A549 (cell line): ENCODE results near the gene RAB15. TPM values are rescaled to one million over a fixed set of nuclear protein-coding genes. Genes with fewer than 3 reads are reported as not detected.

Experiments used
- ATAC-seq, 2 experiments: fragments of 200-7000 bp in 1 of 2; fragments of >200 bp in 1 of 2; cut with Nextera tagmentation in 1 of 2; cut with Tn5 transposase in 1 of 2; 3 replicates each; pipeline versions ENCODE4 v1.8.0 to v1.9.1; 2018 to 2020; ENCODE audit warnings: mild to moderate bottlenecking in 1 of 2, moderate library complexity in 1 of 2
- CTCF ChIA-PET: fragments of 300-600 bp; sonication (Branson Sonifier 250); formaldehyde crosslinking; extraction: SDS; loops from one replicate; lab custom pipeline; 2021; ENCODE audit warnings: antibody characterized with exemption, inconsistent platforms; lab: Yijun Ruan, JAX
- POLR2A ChIA-PET: fragments of 350-600 bp; formaldehyde crosslinking; extraction: SDS; loops from one replicate; lab custom pipeline; 2021; ENCODE audit warnings: antibody characterized with exemption, inconsistent platforms; lab: Yijun Ruan, JAX
- DNase-seq, 2 experiments: peaks; one replicate each; pipeline versions ENCODE4 v3.0.0 to v3.0.0-alpha.2; 2011 to 2016; ENCODE audit warnings: low read depth in 1 of 2, low spot score in 1 of 2
- FAIRE-seq: peaks from 2 replicates; lab custom pipeline; 2011; peaks lifted over from hg19 to GRCh38; lab: Jason Lieb, UNC
- H3K27ac ChIP-seq, 2 experiments: fragments of >200 bp; sonication (Bioruptor Twin); formaldehyde crosslinking; 3 replicates each; pipeline ENCODE4 v1.5.1; 2016 to 2017
- H3K4me1 ChIP-seq: fragments of >200 bp; sonication (Bioruptor Twin); formaldehyde crosslinking; 3 replicates; pipeline ENCODE4 v1.6.1; 2016
- H3K4me2 ChIP-seq: fragments of >200 bp; sonication (Bioruptor Twin); formaldehyde crosslinking; 3 replicates; pipeline ENCODE4 v1.6.1; 2016
- H3K4me3 ChIP-seq: fragments of >200 bp; sonication (Bioruptor Twin); formaldehyde crosslinking; 3 replicates; pipeline ENCODE4 v1.5.1; 2016
- H3K9me3 ChIP-seq: fragments of >200 bp; sonication (Bioruptor Twin); formaldehyde crosslinking; 3 replicates; pipeline ENCODE4 v1.6.1; 2016
- BHLHE40 ChIP-seq: IDR thresholded peaks from 2 replicates; pipeline ENCODE4 v1.6.1; 2012; ENCODE audit warnings: low read depth, low read length, inconsistent platforms
- CBX8 ChIP-seq: fragments of 200-600 bp; sonication (generic); IDR thresholded peaks from 2 replicates; pipeline ENCODE4 v1.6.1; 2016
- CEBPB ChIP-seq, 2 experiments: fragments of >200 bp in 1 of 2; sonication (Bioruptor Twin) in 1 of 2; formaldehyde crosslinking in 1 of 2; IDR thresholded peaks; 2 replicates each; pipeline ENCODE4 v1.6.1; 2012 to 2016
- CHD4 ChIP-seq: fragments of 200-600 bp; sonication (generic); IDR thresholded peaks from 2 replicates; pipeline ENCODE4 v1.6.1; 2016; ENCODE audit warnings: antibody characterized with exemption, mild to moderate bottlenecking, borderline replicate concordance
- E2F6 ChIP-seq: IDR thresholded peaks from 2 replicates; pipeline ENCODE4 v1.6.1; 2012; ENCODE audit warnings: low read depth, borderline replicate concordance
- ESRRA ChIP-seq: fragments of 150-350 bp; IDR thresholded peaks from 2 replicates; pipeline ENCODE4 v1.6.1; 2014; ENCODE audit warnings: mild to moderate bottlenecking, low read length, borderline replicate concordance
- FOSL2 ChIP-seq, 2 experiments: fragments of 450-650 bp in 1 of 2; fragments of >200 bp in 1 of 2; sonication (Bioruptor Twin) in 1 of 2; formaldehyde crosslinking; IDR thresholded peaks; 2 replicates each; pipeline versions ENCODE4 v1.5.0 to v1.6.1; 2016 to 2020; ENCODE audit warnings: mild to moderate bottlenecking in 1 of 2, moderate library complexity in 1 of 2
- FOXS1 ChIP-seq: fragments of 250-450 bp; sonication (Bioruptor Pico); IDR thresholded peaks from 2 replicates; pipeline ENCODE4 v1.5.0; 2020; ENCODE audit warnings: mild to moderate bottlenecking, moderate library complexity
- HDAC2 ChIP-seq: fragments of 200-600 bp; sonication (generic); IDR thresholded peaks from 2 replicates; pipeline ENCODE4 v1.6.1; 2016
- HMGXB4 ChIP-seq: fragments of 250-450 bp; sonication (Bioruptor Pico); IDR thresholded peaks from 2 replicates; pipeline ENCODE4 v1.5.0; 2021; ENCODE audit warnings: mild to moderate bottlenecking, moderate library complexity, borderline replicate concordance
- HOXB5 ChIP-seq: fragments of 250-450 bp; sonication (Bioruptor Pico); IDR thresholded peaks from 2 replicates; pipeline ENCODE4 v1.5.0; 2020; ENCODE audit warnings: mild to moderate bottlenecking, moderate library complexity
- KDM1A ChIP-seq: fragments of 200-600 bp; sonication (generic); IDR thresholded peaks from 2 replicates; pipeline ENCODE4 v1.6.1; 2016; ENCODE audit warnings: low read depth, mild to moderate bottlenecking
- MAFK ChIP-seq: fragments of 450-650 bp; IDR thresholded peaks from 2 replicates; pipeline ENCODE4 v1.6.1; 2014; ENCODE audit not compliant: partially characterized antibody
- MAX ChIP-seq: IDR thresholded peaks from 2 replicates; pipeline ENCODE4 v1.6.1; 2012
- MAZ ChIP-seq: fragments of 150-350 bp; IDR thresholded peaks from 2 replicates; pipeline ENCODE4 v1.6.1; 2014; ENCODE audit warnings: antibody characterized with exemption, low read depth, low read length, borderline replicate concordance
- MYC ChIP-seq: IDR thresholded peaks from 2 replicates; pipeline ENCODE4 v1.6.1; 2012; ENCODE audit warnings: mild to moderate bottlenecking, inconsistent platforms, low read length, improper control_type of control experiment, borderline replicate concordance
- POLR2A ChIP-seq: IDR thresholded peaks from 2 replicates; pipeline ENCODE4 v1.6.1; 2012; ENCODE audit warnings: mild to moderate bottlenecking, low read length
- RAD21 ChIP-seq, 2 experiments: fragments of >200 bp in 1 of 2; sonication (Bioruptor Twin) in 1 of 2; formaldehyde crosslinking in 1 of 2; IDR thresholded peaks in 1 of 2; conservative IDR thresholded peaks in 1 of 2; 2 replicates in 1 of 2; 3 replicates in 1 of 2; pipeline ENCODE4 v1.6.1; 2012 to 2018; ENCODE audit warnings: inconsistent platforms in 1 of 2
- RARB ChIP-seq: fragments of 250-450 bp; sonication (Bioruptor Pico); IDR thresholded peaks from 2 replicates; pipeline ENCODE4 v1.8.0; 2021; ENCODE audit warnings: mild to moderate bottlenecking, moderate library complexity
- RFX5 ChIP-seq: fragments of 450-650 bp; IDR thresholded peaks from 2 replicates; pipeline ENCODE4 v1.7.1; 2014; ENCODE audit warnings: antibody characterized with exemption, mild to moderate bottlenecking, moderate library complexity
- RNF2 ChIP-seq: fragments of 200-600 bp; sonication (generic); IDR thresholded peaks from 2 replicates; pipeline ENCODE4 v1.6.1; 2016; ENCODE audit warnings: low read depth, mild to moderate bottlenecking, antibody characterized with exemption, moderate library complexity, borderline replicate concordance
- SREBF2 ChIP-seq: fragments of 450-650 bp; IDR thresholded peaks from 2 replicates; pipeline ENCODE4 v1.6.1; 2014; ENCODE audit warnings: mild to moderate bottlenecking, moderate library complexity
- USF2 ChIP-seq: fragments of 450-650 bp; IDR thresholded peaks from 2 replicates; pipeline ENCODE4 v1.6.1; 2014; ENCODE audit warnings: antibody characterized with exemption
- ZC3H11A ChIP-seq: fragments of 450-650 bp; IDR thresholded peaks from 2 replicates; pipeline ENCODE4 v1.6.1; 2014; ENCODE audit warnings: antibody characterized with exemption, mild to moderate bottlenecking
- ZNF302 ChIP-seq: fragments of 250-450 bp; sonication (Bioruptor Pico); IDR thresholded peaks from 2 replicates; pipeline ENCODE4 v1.9.0; 2021; ENCODE audit warnings: inconsistent platforms, mild to moderate bottlenecking, moderate library complexity
- WGBS: methylation state at CpG from one replicate; pipeline ENCODE4 v1.1.6; 2017; ENCODE audit errors: missing lambda C conversion rate; 5-methylcytosine and 5-hydroxymethylcytosine counted together
- polyA plus RNA-seq, 4 experiments: library from polyadenylated mRNA; depleted of rRNA in 3 of 4; stranded (reverse); fragments of >200 nt; fragmentation: RNase III in 1 of 4; extraction: RNeasy Plus Mini Kit Qiagen cat#74134 plus additional on column Dnase treatment in 1 of 4; gene quantifications; 2 replicates in 3 of 4; 3 replicates in 1 of 4; pipeline ENCODE4 v1.2.3, GENCODE V29; 2011 to 2017
- TF ChIP-seq, protein P1 (sequence below): IDR thresholded peaks from 2 replicates; pipeline ENCODE4 v1.6.1; 2012

Gene RAB15
- polyA plus RNA-seq, 2 of the 4 experiments (the other 2 are of a cell fraction) = 32.2 to 35.1 TPM

DNA sequence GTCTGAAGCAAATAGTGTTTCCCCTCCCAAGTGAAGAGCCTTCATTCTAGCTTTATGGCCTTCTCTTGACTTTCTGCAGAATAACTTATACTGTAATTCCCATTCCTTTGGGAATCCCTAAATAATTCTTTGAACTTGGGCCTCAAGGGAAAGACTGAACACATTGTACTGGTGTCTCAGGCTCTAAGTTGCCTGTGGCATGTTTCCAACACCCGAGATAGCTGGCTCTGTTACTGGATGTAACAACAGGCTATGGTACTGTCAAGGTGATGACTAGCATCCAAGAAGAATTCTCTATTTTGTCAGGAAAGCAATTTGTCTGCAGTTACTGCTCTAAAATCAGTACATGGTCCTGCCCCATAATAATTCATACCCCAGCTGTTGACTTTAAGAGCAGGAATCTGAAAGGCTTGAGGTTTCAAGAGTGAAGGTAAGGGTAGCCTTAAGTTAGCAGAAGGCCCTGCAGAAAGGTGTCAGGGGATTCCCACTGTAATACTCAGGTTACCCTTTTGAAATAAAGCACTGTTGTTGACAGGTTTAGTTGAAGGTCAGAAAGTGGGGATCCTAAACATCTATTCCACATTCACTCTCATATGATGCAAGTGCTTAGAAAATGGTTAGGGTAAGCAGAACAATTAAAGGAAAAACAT lies 34.8 kb downstream of the RAB15 start:
- ATAC-seq = peak in 1 of 2 experiments; percentile 3; a peak in 2 of 6 replicates
- WGBS = 0% methylated on average over 1 of the region's 1 CpG
- ChIA-PET CTCF (interaction anchor here (0.6 to 2.7 kb wide), 10 partner anchors 8 to 592 kb away, joined by 3 to 11 read pairs (median 4); no protein-coding TSS in a partner anchor), POLR2A (interaction anchor here (1.2 to 1.5 kb wide), 2 partner anchors 7 to 50 kb away, joined by 3 to 4 read pairs; partner anchors contain the start of gene FNTB)
- Histone ChIP-seq H3K4me2 (peak overlapping the region; percentile 79; the same call in 1 of the 3 replicates), H3K27ac (peak overlapping the region; percentile 51 to 77; a peak in 5 of 6 replicates), H3K9me3 (no peaks in the 10 kb centered on the region), H3K4me1 (peaks cover 63% of the 10 kb centered on the region), H3K4me3 (no peak overlapping the region)
- no peak for FAIRE-seq
- DNase-seq = no peak
- TF ChIP-seq ESRRA (no peak), CHD4 (no peak), POLR2A (no peak), HOXB5 (CRISPR knock-in tag) (no peak), FOSL2 (IDR thresholded peaks at IDR 0.05) (no peak), FOSL2 (CRISPR knock-in tag; IDR thresholded peaks at IDR 0.05) (no peak), CEBPB (IDR thresholded peaks at IDR 0.05) (no peak), CBX8 (no peak), HDAC2 (no peak), MAX (no peak), FOXS1 (CRISPR knock-in tag) (no peak), ZNF302 (CRISPR knock-in tag) (no peak)

DNA sequence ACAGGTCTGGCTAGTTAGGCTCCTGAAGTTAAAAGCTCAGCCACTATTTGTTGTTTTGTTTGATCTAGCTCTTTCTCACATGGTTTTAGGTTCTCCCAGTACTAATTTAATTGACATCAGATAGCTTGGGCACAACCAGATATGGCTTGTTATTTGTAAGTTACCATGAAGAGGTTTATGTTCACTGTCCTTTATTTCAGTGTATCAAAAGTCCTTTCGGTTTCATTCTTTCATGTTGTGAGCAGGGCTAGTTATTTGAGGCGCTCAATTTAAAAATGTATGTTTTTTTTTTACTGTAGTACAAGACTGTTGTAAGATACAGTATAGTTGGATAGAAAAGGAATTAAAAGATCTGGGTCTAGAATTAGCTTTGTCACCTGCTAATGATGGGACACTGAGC lies 36.6 kb downstream of the RAB15 start:
- CTCF ChIA-PET = interaction anchor here (0.7 to 2.7 kb wide), 6 partner anchors 11 to 591 kb away, joined by 3 to 11 read pairs (median 4); no protein-coding TSS in a partner anchor
- DNase-seq = no peak
- no peak overlapping the region for H3K4me2 ChIP-seq
- H3K27ac ChIP-seq = no peak overlapping the region
- TF ChIP-seq RARB (CRISPR knock-in tag) = no peak
- no peak for TF ChIP-seq MAFK
- TF ChIP-seq BHLHE40 = no peak
- TF ChIP-seq RAD21 (conservative IDR thresholded peaks at IDR 0.05 in 1 of 2, IDR thresholded peaks at IDR 0.05 in 1 of 2) = no peak
- TF ChIP-seq ZNF302 (CRISPR knock-in tag) = no peak
- TF ChIP-seq MAZ = no peak
- TF ChIP-seq MAX = no peak
- no peak for TF ChIP-seq KDM1A
- no peak for TF ChIP-seq HOXB5 (CRISPR knock-in tag)
- TF ChIP-seq, protein P1, sequence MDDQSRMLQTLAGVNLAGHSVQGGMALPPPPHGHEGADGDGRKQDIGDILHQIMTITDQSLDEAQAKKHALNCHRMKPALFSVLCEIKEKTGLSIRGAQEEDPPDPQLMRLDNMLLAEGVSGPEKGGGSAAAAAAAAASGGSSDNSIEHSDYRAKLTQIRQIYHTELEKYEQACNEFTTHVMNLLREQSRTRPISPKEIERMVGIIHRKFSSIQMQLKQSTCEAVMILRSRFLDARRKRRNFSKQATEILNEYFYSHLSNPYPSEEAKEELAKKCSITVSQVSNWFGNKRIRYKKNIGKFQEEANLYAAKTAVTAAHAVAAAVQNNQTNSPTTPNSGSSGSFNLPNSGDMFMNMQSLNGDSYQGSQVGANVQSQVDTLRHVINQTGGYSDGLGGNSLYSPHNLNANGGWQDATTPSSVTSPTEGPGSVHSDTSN = no peak
- TF ChIP-seq RFX5 = no peak
- no peak for TF ChIP-seq ZC3H11A
- no peak for TF ChIP-seq CHD4
- no peak for TF ChIP-seq MYC
- POLR2A ChIA-PET = interaction anchor here (1.5 kb wide), 1 partner anchor 51 kb away, joined by 4 read pairs; the partner anchor contains the start of gene FNTB
- H3K4me3 ChIP-seq = no peak overlapping the region
- H3K4me1 ChIP-seq = peaks cover 45% of the 10 kb centered on the region
- 91% methylated on average over 2 of the region's 2 CpGs for WGBS
- ATAC-seq = no peak
- no peak for FAIRE-seq
- no peaks in the 10 kb centered on the region for H3K9me3 ChIP-seq

- H3K4me3 ChIP-seq = no peak overlapping the region
- no peaks in the 10 kb centered on the region for H3K9me3 ChIP-seq
- TF ChIP-seq HMGXB4 = no peak
- no peak for TF ChIP-seq RNF2
- no peak for TF ChIP-seq SREBF2
- no peak for TF ChIP-seq USF2
- no peak for TF ChIP-seq ZC3H11A
- no peak for TF ChIP-seq E2F6
- H3K27ac ChIP-seq = no peak overlapping the region
- 71% methylated on average over 1 of the region's 1 CpG for WGBS
- ChIA-PET POLR2A (interaction anchor here (1.2 kb wide), 1 partner anchor 20 kb away, joined by 4 read pairs; no protein-coding TSS in a partner anchor), CTCF (interaction anchor here (0.8 kb wide), 1 partner anchor 46 kb away, joined by 3 read pairs; no protein-coding TSS in a partner anchor)
- no peak for DNase-seq
- peaks cover 34% of the 10 kb centered on the region for H3K4me1 ChIP-seq
- ATAC-seq = no peak
- FAIRE-seq = no peak
- H3K4me2 ChIP-seq = no peak overlapping the region
These were observed 37.7 kb downstream of the RAB15 start for GRCh38 chr14:64934338-64934929.
